Tibial artery (tissue), 4 donors: ENCODE data around the gene TMEM214.

Experiments used
- DNase-seq, 2 donors: peaks; one replicate each; pipeline ENCODE4 v3.0.0-alpha.2; 2019
- H3K27ac ChIP-seq, 2 donors: fragments of 200-600 bp; sonication (generic) in 1 of 2; 1 replicate in 1 of 2; 2 replicates in 1 of 2; pipeline ENCODE4 v1.5.1; 2018 to 2019; ENCODE audit warnings: mild to moderate bottlenecking in 1 of 2
- H3K27me3 ChIP-seq, 2 donors: fragments of 200-600 bp; sonication (generic) in 1 of 2; one replicate each; pipeline versions ENCODE4 v1.5.1 to v1.6.0; 2016 to 2019
- H3K36me3 ChIP-seq, 3 donors: fragments of 200-600 bp; sonication (generic) in 2 of 3; one replicate each; pipeline ENCODE4 v1.5.1; 2016 to 2019; ENCODE audit warnings: mild to moderate bottlenecking in 2 of 3
- H3K4me1 ChIP-seq, 4 donors: fragments of 200-600 bp; sonication (generic) in 2 of 4; 1 replicate in 3 of 4; 2 replicates in 1 of 4; pipeline ENCODE4 v1.5.1; 2016 to 2019
- H3K4me3 ChIP-seq, 2 donors: fragments of 200-600 bp; sonication (generic) in 1 of 2; 1 replicate in 1 of 2; 2 replicates in 1 of 2; pipeline ENCODE4 v1.5.1; 2018 to 2019; ENCODE audit warnings: mild to moderate bottlenecking in 2 of 2
- H3K9me3 ChIP-seq, 3 donors: fragments of 200-600 bp; sonication (generic) in 1 of 3; one replicate each; pipeline ENCODE4 v1.5.1; 2016 to 2019
- intact Hi-C: fragments of 100-400 bp; cut with DNase I; formaldehyde crosslinking; loops from one replicate; pipeline ENCODE4 v1.15.0; 2023; ENCODE audit warnings: low total_unique reads
- TF ChIP-seq, protein P1 (sequence below), 2 experiments: fragments of 200-600 bp in 1 of 2; fragments of 450-650 bp in 1 of 2; IDR thresholded peaks; one replicate each; pipeline ENCODE4 v1.5.1; 2017 to 2019; ENCODE audit warnings: antibody characterized with exemption in 2 of 2, mild to moderate bottlenecking in 1 of 2, moderate library complexity in 1 of 2

Gene TMEM214

DNA sequence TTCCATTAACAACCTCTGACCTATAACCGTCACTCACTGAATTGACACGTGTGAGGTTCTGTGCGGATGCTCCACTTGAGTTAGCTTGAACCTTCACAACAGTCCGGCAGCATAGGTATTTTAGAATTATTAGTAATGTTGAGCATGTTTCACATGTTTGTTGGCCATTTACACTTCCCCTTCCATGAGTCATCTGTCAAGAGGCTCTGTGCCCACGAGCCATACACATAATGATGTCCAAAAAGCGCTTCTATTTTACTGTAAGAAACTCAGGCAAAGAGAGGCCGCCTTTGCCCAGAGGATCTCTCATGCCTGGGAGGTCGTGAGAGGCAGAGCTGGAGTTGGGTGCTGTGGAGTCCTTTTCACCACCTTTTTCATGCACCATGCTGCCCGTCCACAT lies 28.9 kb upstream of the TMEM214 start:
- H3K4me3 ChIP-seq, result no peak overlapping the region
- H3K27me3 ChIP-seq, result no peaks in the 10 kb centered on the region
- intact Hi-C loops, result no loop called here
- no peak overlapping the region for H3K27ac ChIP-seq
- no peaks in the 10 kb centered on the region for H3K9me3 ChIP-seq
- TF ChIP-seq, protein P1, sequence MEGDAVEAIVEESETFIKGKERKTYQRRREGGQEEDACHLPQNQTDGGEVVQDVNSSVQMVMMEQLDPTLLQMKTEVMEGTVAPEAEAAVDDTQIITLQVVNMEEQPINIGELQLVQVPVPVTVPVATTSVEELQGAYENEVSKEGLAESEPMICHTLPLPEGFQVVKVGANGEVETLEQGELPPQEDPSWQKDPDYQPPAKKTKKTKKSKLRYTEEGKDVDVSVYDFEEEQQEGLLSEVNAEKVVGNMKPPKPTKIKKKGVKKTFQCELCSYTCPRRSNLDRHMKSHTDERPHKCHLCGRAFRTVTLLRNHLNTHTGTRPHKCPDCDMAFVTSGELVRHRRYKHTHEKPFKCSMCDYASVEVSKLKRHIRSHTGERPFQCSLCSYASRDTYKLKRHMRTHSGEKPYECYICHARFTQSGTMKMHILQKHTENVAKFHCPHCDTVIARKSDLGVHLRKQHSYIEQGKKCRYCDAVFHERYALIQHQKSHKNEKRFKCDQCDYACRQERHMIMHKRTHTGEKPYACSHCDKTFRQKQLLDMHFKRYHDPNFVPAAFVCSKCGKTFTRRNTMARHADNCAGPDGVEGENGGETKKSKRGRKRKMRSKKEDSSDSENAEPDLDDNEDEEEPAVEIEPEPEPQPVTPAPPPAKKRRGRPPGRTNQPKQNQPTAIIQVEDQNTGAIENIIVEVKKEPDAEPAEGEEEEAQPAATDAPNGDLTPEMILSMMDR (IDR thresholded peaks at IDR 0.05), result no peak
- H3K36me3 ChIP-seq, result no peaks in the 10 kb centered on the region
- no peaks in the 10 kb centered on the region for H3K4me1 ChIP-seq
- no peak for DNase-seq

DNA sequence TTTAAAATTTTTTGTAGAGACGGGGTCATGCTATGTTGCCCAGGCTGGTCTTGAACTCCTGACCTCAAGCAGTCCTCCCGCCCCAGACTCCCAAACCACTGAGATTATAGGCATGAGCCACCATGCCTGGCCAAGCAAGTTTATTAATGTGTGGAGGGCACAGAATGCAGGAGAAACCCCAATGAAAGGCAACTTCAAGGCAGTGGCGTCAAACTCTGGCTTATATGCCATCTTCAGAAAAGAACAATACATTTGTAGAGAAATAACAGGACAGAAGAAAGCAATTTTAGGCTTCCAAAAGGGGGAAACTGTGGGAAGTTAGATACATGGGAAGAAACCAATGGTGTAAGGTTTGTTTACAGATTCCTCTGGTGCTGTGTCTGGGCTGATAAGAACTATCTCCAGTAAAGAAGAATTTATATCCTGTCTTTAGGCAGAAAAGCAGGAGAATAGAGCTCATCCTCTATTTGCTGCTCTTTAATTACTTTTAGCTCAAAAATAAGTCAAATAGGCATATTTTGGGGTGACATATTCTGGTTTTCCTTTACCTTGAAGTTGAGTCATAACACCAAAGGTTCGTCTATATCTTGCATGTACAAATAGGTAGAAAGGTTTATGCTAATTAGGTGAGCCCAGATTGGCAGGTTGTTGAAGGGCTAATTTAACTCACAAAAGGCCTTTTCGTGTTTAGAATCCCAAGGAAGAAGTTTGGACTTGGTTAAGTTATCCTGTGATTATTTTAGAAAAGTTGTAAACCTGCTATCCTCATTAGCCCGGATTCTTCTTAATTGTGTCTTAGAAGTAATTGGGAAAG lies 26.0 kb upstream of the TMEM214 start:
- Histone ChIP-seq H3K4me1 (peaks cover 0 to 6% (median 0%) of the 10 kb centered on the region in 4 donors), H3K27me3 (no peaks in the 10 kb centered on the region), H3K4me3 (no peak overlapping the region), H3K36me3 (no peaks in the 10 kb centered on the region), H3K9me3 (no peaks in the 10 kb centered on the region), H3K27ac (no peak overlapping the region)
- TF ChIP-seq, protein P1 (IDR thresholded peaks at IDR 0.05), result no peak
- intact Hi-C loops, result no loop called here
- DNase-seq, result no peak

DNA sequence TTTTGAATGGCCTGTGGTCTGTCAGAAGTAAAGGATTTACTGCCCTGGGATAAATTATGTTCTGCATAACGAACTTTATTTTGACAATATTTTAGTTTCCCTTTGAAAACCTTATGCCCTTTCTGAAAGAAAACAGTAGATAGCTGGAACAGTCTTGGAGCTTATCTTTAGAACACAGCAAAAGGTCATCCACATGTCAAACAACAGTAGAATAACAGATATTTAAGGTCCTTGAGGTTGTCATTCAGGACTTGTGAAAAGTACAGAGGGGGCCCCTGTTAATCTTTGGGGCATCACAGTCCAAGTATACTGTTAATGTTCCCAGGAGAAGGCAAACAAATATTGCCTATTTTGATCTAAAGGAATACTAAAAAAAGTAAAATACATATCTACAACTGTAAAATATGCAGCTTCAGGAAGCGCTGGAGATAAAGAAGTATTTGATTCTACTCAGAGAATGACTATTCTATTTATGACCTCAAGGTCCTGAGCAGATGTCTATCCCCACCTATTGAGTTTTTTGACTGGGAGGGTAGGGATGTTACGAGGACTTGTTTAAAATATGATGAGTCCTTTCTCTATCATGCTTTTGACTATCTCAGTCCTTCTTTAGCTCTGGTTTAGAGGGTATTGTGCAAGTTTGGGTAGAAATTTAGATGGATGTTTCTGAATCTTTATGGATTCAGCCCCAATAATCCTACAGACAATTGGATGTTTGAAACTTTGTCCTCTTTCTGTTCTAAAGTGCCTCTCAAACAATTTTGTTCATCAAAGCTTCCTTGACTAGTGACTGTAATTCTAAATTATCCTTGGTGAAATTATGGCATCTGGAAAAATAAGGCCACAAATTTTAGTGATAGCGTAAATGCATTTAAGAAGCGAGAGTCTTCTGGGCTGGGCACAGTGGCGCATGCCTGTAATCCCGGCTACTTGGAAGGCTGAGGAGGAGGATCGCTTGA lies 25.1 kb upstream of the TMEM214 start:
- DNase-seq, result no peak
- TF ChIP-seq, protein P1 (IDR thresholded peaks at IDR 0.05), result no peak
- no peak overlapping the region for H3K4me3 ChIP-seq
- H3K4me1 ChIP-seq, result peaks cover 0 to 6% (median 0%) of the 10 kb centered on the region in 4 donors
- no peaks in the 10 kb centered on the region for H3K36me3 ChIP-seq
- H3K27me3 ChIP-seq, result no peaks in the 10 kb centered on the region
- no peak overlapping the region for H3K27ac ChIP-seq
- intact Hi-C loops, result no loop called here
- H3K9me3 ChIP-seq, result no peaks in the 10 kb centered on the region

DNA sequence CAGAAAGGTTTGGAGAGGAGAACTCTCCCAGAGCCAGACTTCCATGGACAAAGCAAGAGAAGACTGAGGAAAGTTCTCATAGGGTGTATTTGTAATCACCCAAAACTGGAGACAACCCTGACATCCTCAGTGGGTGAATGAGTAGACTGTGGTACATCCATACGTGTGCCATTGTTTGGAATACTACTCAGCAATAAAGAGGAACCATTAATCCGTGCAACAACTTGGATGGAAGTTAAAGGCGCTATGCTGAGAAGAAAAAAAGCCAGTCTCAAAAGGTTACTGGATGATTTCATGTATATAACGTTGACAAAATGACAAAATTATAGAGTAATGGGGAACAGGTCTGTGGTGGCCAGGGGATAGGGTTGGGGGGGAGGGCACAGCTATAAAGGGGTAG lies 24.1 kb upstream of the TMEM214 start:
- TF ChIP-seq, protein P1 (IDR thresholded peaks at IDR 0.05), result no peak
- Histone ChIP-seq H3K4me1 (peaks cover 0 to 6% (median 0%) of the 10 kb centered on the region in 4 donors), H3K27ac (no peak overlapping the region), H3K9me3 (no peaks in the 10 kb centered on the region), H3K36me3 (no peaks in the 10 kb centered on the region), H3K27me3 (no peaks in the 10 kb centered on the region), H3K4me3 (no peak overlapping the region)
- intact Hi-C loops, result no loop called here
- no peak for DNase-seq

DNA sequence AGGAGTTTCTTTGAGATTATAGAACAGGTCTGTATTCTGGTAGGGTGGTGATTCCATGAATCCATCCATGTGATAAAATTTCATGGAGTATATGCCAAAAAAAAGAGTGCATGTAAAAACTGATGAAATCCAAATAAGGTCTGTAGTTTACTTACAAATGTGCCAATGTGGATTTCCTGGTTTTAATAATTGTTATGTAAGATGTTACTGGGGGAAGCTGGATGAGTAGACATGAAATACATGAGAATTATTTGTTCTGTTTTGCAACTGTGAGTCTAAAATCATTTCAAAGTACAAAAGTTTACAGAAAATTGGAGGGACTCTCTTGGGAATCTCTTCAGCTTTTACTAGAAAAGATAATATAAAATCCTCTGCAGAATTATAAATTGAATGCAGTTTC lies 23.7 kb upstream of the TMEM214 start:
- Histone ChIP-seq H3K4me3 (no peak overlapping the region), H3K27ac (no peak overlapping the region), H3K9me3 (no peaks in the 10 kb centered on the region), H3K27me3 (no peaks in the 10 kb centered on the region), H3K36me3 (no peaks in the 10 kb centered on the region), H3K4me1 (peaks cover 0 to 6% (median 0%) of the 10 kb centered on the region in 4 donors)
- no peak for DNase-seq
- intact Hi-C loops, result no loop called here
- TF ChIP-seq, protein P1 (IDR thresholded peaks at IDR 0.05), result no peak
